Measurements from ENCODE around the gene DPH7.

- TF ChIP-seq CTCF (IDR thresholded peaks at IDR 0.05) (no peak), POLR2A (IDR thresholded peaks at IDR 0.05) (no peak)
Measured at GRCh38 chr9:137538058-137538457, 40.7 kb downstream of the DPH7 start.
